Prostate gland (tissue), 2 donors: ENCODE measurements around the gene BICDL1.

Source experiments
- POLR2A ChIP-seq: fragments of 450-650 bp; IDR thresholded peaks from one replicate; pipeline ENCODE4 v1.6.1; 2016; ENCODE audit warnings: antibody characterized with exemption, mild to moderate bottlenecking
- TF ChIP-seq, protein P1 (sequence below), 4 experiments: fragments of 200-600 bp in 2 of 4; fragments of 450-650 bp in 2 of 4; sonication (generic) in 2 of 4; IDR thresholded peaks; 1 replicate in 3 of 4; 2 replicates in 1 of 4; pipeline ENCODE4 v1.5.1; 2016 to 2019; ENCODE audit warnings: antibody characterized with exemption in 4 of 4, mild to moderate bottlenecking in 2 of 4, moderate library complexity in 2 of 4

DNA sequence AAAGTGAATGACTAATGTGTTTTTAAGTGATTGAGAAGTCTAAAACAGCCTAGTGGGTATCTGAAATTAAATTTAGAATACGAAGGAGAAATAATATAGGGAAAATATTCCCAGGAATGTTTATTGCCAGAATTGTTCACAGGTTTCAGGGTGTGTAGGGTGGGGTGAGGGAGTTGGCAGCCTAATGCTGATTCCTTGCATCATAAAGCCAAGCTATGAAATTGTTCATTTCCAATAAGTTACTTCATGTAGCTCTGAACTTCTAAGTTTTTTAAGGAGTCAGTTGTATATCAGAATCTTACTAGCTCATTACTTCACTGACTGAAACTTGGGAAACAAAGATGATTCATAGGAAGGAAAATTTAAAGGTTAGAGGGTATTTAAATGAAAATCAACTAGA, 71.2 kb downstream of the BICDL1 start:
- TF ChIP-seq, protein P1, sequence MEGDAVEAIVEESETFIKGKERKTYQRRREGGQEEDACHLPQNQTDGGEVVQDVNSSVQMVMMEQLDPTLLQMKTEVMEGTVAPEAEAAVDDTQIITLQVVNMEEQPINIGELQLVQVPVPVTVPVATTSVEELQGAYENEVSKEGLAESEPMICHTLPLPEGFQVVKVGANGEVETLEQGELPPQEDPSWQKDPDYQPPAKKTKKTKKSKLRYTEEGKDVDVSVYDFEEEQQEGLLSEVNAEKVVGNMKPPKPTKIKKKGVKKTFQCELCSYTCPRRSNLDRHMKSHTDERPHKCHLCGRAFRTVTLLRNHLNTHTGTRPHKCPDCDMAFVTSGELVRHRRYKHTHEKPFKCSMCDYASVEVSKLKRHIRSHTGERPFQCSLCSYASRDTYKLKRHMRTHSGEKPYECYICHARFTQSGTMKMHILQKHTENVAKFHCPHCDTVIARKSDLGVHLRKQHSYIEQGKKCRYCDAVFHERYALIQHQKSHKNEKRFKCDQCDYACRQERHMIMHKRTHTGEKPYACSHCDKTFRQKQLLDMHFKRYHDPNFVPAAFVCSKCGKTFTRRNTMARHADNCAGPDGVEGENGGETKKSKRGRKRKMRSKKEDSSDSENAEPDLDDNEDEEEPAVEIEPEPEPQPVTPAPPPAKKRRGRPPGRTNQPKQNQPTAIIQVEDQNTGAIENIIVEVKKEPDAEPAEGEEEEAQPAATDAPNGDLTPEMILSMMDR (IDR thresholded peaks at IDR 0.05) = no peak
- TF ChIP-seq POLR2A = no peak
